ENCODE data around the gene TRIM37. TPM values are rescaled to one million over a fixed set of nuclear protein-coding genes. Genes with fewer than 3 reads are reported as not detected.

TRIM37 gene
- total RNA-seq, 6 experiments from 2014 or later = 7.2 to 11.0 (median 9.0) TPM

- Histone ChIP-seq H3K27me3 (no peaks in the 10 kb centered on the region), H3K36me3 (peaks cover 0 to 14% (median 1%) of the 10 kb centered on the region in 4 donors), H3K27ac (no peak overlapping the region), H3K9me3 (no peaks in the 10 kb centered on the region), H3K4me3 (no peak overlapping the region), H3K4me1 (peaks cover 0 to 16% (median 5%) of the 10 kb centered on the region in 4 donors)
- no peak for ATAC-seq
- intact Hi-C loops (cut with DNase I) = loop anchor here in 1 of 2 donors (10.0 kb wide), 1 partner anchor 287 kb away; no protein-coding TSS in a partner anchor
- TF ChIP-seq CTCF (IDR thresholded peaks at IDR 0.05) (no peak), POLR2A (IDR thresholded peaks at IDR 0.05) (no peak)
- no peak for DNase-seq
- WGBS (ENCODE audit: insufficient coverage, low coverage, low lambda C conversion rate, missing lambda C conversion rate) = 91% methylated on average over 2 of the region's 2 CpGs
Measured at GRCh38 chr17:59011975-59012374, 94.7 kb downstream of the TRIM37 start.

- no peak overlapping the region for H3K27ac ChIP-seq
- no peaks in the 10 kb centered on the region for H3K27me3 ChIP-seq
- DNase-seq (no peak), ATAC-seq (no peak)
- no peak overlapping the region for H3K4me3 ChIP-seq
- no peaks in the 10 kb centered on the region for H3K9me3 ChIP-seq
- H3K36me3 ChIP-seq = peaks cover 0 to 9% (median 1%) of the 10 kb centered on the region in 4 donors
- 85% methylated on average over 2 of the region's 2 CpGs for WGBS (ENCODE audit: insufficient coverage, low coverage, low lambda C conversion rate, missing lambda C conversion rate)
- peaks cover 0 to 27% (median 8%) of the 10 kb centered on the region in 4 donors for H3K4me1 ChIP-seq
- intact Hi-C loops (cut with DNase I) = loop anchor here in 1 of 2 donors (10.0 kb wide), 1 partner anchor 285 kb away; no protein-coding TSS in a partner anchor
- no peak for TF ChIP-seq POLR2A (IDR thresholded peaks at IDR 0.05)
- no peak for TF ChIP-seq CTCF (IDR thresholded peaks at IDR 0.05)
Measured at GRCh38 chr17:59010026-59010425, 96.7 kb downstream of the TRIM37 start.

- TF ChIP-seq CTCF (IDR thresholded peaks at IDR 0.05) (no peak), POLR2A (IDR thresholded peaks at IDR 0.05) (no peak)
- Histone ChIP-seq H3K4me3 (no peak overlapping the region), H3K27ac (peak overlapping the region in 2 of 3 donors; percentile 31 to 35), H3K4me1 (peaks cover 0 to 36% (median 12%) of the 10 kb centered on the region in 4 donors), H3K27me3 (no peaks in the 10 kb centered on the region), H3K36me3 (peaks cover 0 to 9% (median 1%) of the 10 kb centered on the region in 4 donors), H3K9me3 (no peaks in the 10 kb centered on the region)
- 50% methylated on average over 1 of the region's 2 CpGs for WGBS (ENCODE audit: insufficient coverage, low coverage, low lambda C conversion rate, missing lambda C conversion rate)
- intact Hi-C loops (cut with DNase I) = loop anchor here in 1 of 2 donors (10.0 kb wide), 1 partner anchor 294 kb away; no protein-coding TSS in a partner anchor
- ATAC-seq (peak; percentile 43 to 71 (median 58)), DNase-seq (no peak)
Measured at GRCh38 chr17:59008737-59009136, 97.9 kb downstream of the TRIM37 start.

- peaks cover 0 to 39% (median 14%) of the 10 kb centered on the region in 4 donors for H3K4me1 ChIP-seq
- ATAC-seq (peak in 1 of 4 donors; percentile 9), DNase-seq (no peak)
- 33% methylated on average over 1 of the region's 2 CpGs for WGBS (ENCODE audit: insufficient coverage, low coverage, low lambda C conversion rate, missing lambda C conversion rate)
- intact Hi-C loops (cut with DNase I) = loop anchor here in 1 of 2 donors (10.0 kb wide), 1 partner anchor 293 kb away; no protein-coding TSS in a partner anchor
- no peaks in the 10 kb centered on the region for H3K9me3 ChIP-seq
- H3K27me3 ChIP-seq = no peaks in the 10 kb centered on the region
- peaks cover 0 to 9% (median 1%) of the 10 kb centered on the region in 4 donors for H3K36me3 ChIP-seq
- TF ChIP-seq CTCF (IDR thresholded peaks at IDR 0.05) (no peak), POLR2A (IDR thresholded peaks at IDR 0.05) (no peak)
- peak overlapping the region in 2 of 3 donors; percentile 31 to 35 for H3K27ac ChIP-seq
- no peak overlapping the region for H3K4me3 ChIP-seq
Measured at GRCh38 chr17:59007995-59008394, 98.7 kb downstream of the TRIM37 start.

Data from right lobe of liver (tissue), 6 donors.